HepG2 (cell line): Measurements from ENCODE around the gene NFE2L2. TPM values are rescaled to one million over a fixed set of nuclear protein-coding genes. Genes with fewer than 3 reads are reported as not detected.

Experiments used
- CENPT ChIP-seq: sonication (generic); formaldehyde crosslinking; IDR thresholded peaks from 2 replicates; pipeline ENCODE4 v1.8.0; 2022; ENCODE audit warnings: low read depth, mild to moderate bottlenecking, moderate library complexity, missing genetic modification reagents
- EEA1 ChIP-seq: sonication (generic); formaldehyde crosslinking; IDR thresholded peaks from 2 replicates; pipeline ENCODE4 v1.5.1; 2020; ENCODE audit warnings: mild to moderate bottlenecking, missing genetic modification reagents, borderline replicate concordance
- GABPA ChIP-seq, 2 experiments: IDR thresholded peaks; 2 replicates each; pipeline ENCODE4 v1.6.1; 2011 to 2016; ENCODE audit warnings: low read depth in 2 of 2, low read length in 1 of 2, missing biosample characterization in 1 of 2, missing genetic modification characterization in 1 of 2
- HES4 ChIP-seq: sonication (generic); formaldehyde crosslinking; IDR thresholded peaks from 2 replicates; pipeline ENCODE4 v1.9.0; 2021; ENCODE audit warnings: mild to moderate bottlenecking, missing genetic modification reagents, borderline replicate concordance
- HIVEP1 ChIP-seq: sonication (generic); formaldehyde crosslinking; IDR thresholded peaks from 2 replicates; pipeline ENCODE4 v1.4.0; 2020; ENCODE audit warnings: mild to moderate bottlenecking, missing genetic modification reagents
- JARID2 ChIP-seq: sonication (generic); formaldehyde crosslinking; IDR thresholded peaks from 2 replicates; pipeline ENCODE4 v1.8.1; 2023; ENCODE audit warnings: missing genetic modification reagents, inconsistent platforms; ENCODE audit not compliant: insufficient replicate concordance
- KAT8 ChIP-seq: IDR thresholded peaks from 2 replicates; pipeline ENCODE4 v1.6.1; 2016; ENCODE audit warnings: missing genetic modification reagents, missing compliant biosample characterization
- MLX ChIP-seq: IDR thresholded peaks from 2 replicates; pipeline ENCODE4 v1.6.1; 2016
- POLR2G ChIP-seq: fragments of 200-400 bp; formaldehyde crosslinking; IDR thresholded peaks from 2 replicates; pipeline ENCODE4 v1.6.1; 2018; ENCODE audit warnings: mild to moderate bottlenecking, low read depth, low read length, moderate library complexity
- RAD51 ChIP-seq: fragments of 450-650 bp; IDR thresholded peaks from 2 replicates; pipeline ENCODE4 v1.6.1; 2016; ENCODE audit warnings: borderline replicate concordance
- RXRA ChIP-seq: sonication (generic); formaldehyde crosslinking; IDR thresholded peaks from 2 replicates; pipeline ENCODE4 v1.5.1; 2020; ENCODE audit warnings: missing genetic modification reagents
- TOPORS ChIP-seq: sonication (generic); formaldehyde crosslinking; IDR thresholded peaks from 2 replicates; pipeline ENCODE4 v1.8.0; 2023; ENCODE audit warnings: mild to moderate bottlenecking, missing genetic modification reagents
- ZEB1 ChIP-seq: IDR thresholded peaks from 2 replicates; pipeline ENCODE4 v1.6.1; 2012; ENCODE audit warnings: mild to moderate bottlenecking, low read depth, inconsistent platforms; ENCODE audit not compliant: insufficient replicate concordance
- ZNF337 ChIP-seq: sonication (generic); formaldehyde crosslinking; IDR thresholded peaks from 2 replicates; pipeline ENCODE4 v1.5.1; 2020; ENCODE audit warnings: missing genetic modification reagents, low read depth, mild to moderate bottlenecking, borderline replicate concordance
- ZNF382 ChIP-seq: sonication (generic); formaldehyde crosslinking; IDR thresholded peaks from 2 replicates; pipeline ENCODE4 v1.5.0; 2020; ENCODE audit warnings: missing genetic modification reagents, mild to moderate bottlenecking, borderline replicate concordance
- ZNF446 ChIP-seq: sonication (generic); formaldehyde crosslinking; IDR thresholded peaks from 2 replicates; pipeline ENCODE4 v1.5.0; 2020; ENCODE audit warnings: mild to moderate bottlenecking, missing genetic modification reagents
- ZNF530 ChIP-seq: sonication (generic); formaldehyde crosslinking; IDR thresholded peaks from 2 replicates; pipeline ENCODE4 v1.5.0; 2020; ENCODE audit warnings: low read depth, mild to moderate bottlenecking, missing genetic modification reagents
- ZNF644 ChIP-seq: IDR thresholded peaks from 2 replicates; pipeline ENCODE4 v1.6.1; 2016; ENCODE audit warnings: low read depth
- ZNF672 ChIP-seq: sonication (generic); formaldehyde crosslinking; IDR thresholded peaks from 2 replicates; pipeline ENCODE4 v1.8.1; 2022; ENCODE audit warnings: missing genetic modification reagents
- ZNF724P ChIP-seq: sonication (generic); formaldehyde crosslinking; IDR thresholded peaks from 2 replicates; pipeline ENCODE4 v1.8.0; 2022; ENCODE audit warnings: missing genetic modification reagents, borderline replicate concordance
- polyA plus RNA-seq, 8 experiments: library from polyadenylated mRNA; depleted of rRNA in 3 of 8; stranded (reverse) in 7 of 8; unstranded in 1 of 8; fragments of >200 nt; fragmentation: Illumina TruSeq in 4 of 8; extraction: Trizol in 4 of 8; gene quantifications; 2 replicates each; pipeline versions ENCODE4 v1.2.1 to v1.2.3, GENCODE V29; 2011 to 2016; ENCODE audit warnings: low read depth in 4 of 8, missing spikeins in 1 of 8, mixed read lengths in 1 of 8; ENCODE audit not compliant: insufficient read depth in 1 of 8
- total RNA-seq, 5 experiments: library from RNA; depleted of rRNA; stranded (reverse); fragments of >200 nt; fragmentation: Illumina TruSeq; extraction: Trizol; gene quantifications; 2 replicates each; pipeline ENCODE4 v1.2.3, GENCODE V29; 2016; ENCODE audit warnings: low read depth in 1 of 5
- TF ChIP-seq, protein P1 (sequence below): sonication (generic); formaldehyde crosslinking; IDR thresholded peaks from 2 replicates; pipeline ENCODE4 v1.8.0; 2022; ENCODE audit warnings: missing genetic modification reagents, mild to moderate bottlenecking, inconsistent platforms, borderline replicate concordance
- TF ChIP-seq, protein P2 (sequence below): sonication (generic); formaldehyde crosslinking; IDR thresholded peaks from 2 replicates; pipeline ENCODE4 v1.4.0; 2020; ENCODE audit warnings: missing genetic modification reagents
- TF ChIP-seq, protein P3 (sequence below): sonication (generic); formaldehyde crosslinking; IDR thresholded peaks from 2 replicates; pipeline ENCODE4 v1.4.0; 2020; ENCODE audit warnings: mild to moderate bottlenecking, missing genetic modification reagents

Gene NFE2L2
- total and polyA plus RNA-seq, 2 of the 13 experiments (the other 11 are each of a cell fraction or from before 2014, with no cell fraction given), result 84.6 to 215 TPM

DNA sequence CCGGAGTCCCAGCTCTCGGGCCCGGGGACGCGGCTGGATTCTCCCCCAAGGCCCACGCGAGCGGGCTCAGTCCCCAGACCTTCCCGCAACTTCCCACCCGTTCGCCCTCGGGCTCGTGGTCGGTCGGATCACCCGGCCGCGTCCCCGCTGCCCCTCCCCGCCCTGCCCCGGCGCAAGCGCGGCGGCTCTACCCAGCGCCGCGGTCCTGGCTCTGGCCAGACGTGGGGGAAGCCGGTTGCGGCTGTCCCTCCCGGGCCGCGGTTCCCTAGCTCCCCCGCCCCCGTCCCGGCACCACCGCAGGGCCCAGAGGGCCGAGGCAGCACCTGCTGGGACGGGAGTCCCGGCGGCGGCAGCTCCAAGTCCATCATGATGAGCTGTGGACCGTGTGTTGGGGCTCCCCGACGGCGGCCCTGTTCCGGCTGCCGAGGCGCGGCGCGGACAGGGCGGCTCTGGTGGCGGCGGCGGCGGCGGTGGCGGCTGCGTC, 276 bp downstream of the NFE2L2 start (continued):
- no peak for TF ChIP-seq KAT8 (CRISPR knock-in tag)
- TF ChIP-seq, protein P1, sequence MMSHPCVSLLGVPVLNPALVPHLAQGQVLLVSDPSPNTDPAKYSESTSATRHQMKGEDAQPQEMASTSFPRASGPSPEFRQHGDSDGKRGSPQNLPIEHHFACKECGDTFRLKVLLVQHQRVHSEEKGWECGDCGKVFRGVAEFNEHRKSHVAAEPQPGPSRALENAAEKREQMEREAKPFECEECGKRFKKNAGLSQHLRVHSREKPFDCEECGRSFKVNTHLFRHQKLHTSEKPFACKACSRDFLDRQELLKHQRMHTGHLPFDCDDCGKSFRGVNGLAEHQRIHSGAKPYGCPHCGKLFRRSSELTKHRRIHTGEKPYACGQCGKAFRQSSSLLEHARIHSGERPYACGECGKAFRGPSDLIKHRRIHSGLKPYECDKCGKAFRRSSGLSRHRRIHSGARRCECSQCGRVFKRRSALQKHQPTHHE, result no peak
- TF ChIP-seq, protein P2, sequence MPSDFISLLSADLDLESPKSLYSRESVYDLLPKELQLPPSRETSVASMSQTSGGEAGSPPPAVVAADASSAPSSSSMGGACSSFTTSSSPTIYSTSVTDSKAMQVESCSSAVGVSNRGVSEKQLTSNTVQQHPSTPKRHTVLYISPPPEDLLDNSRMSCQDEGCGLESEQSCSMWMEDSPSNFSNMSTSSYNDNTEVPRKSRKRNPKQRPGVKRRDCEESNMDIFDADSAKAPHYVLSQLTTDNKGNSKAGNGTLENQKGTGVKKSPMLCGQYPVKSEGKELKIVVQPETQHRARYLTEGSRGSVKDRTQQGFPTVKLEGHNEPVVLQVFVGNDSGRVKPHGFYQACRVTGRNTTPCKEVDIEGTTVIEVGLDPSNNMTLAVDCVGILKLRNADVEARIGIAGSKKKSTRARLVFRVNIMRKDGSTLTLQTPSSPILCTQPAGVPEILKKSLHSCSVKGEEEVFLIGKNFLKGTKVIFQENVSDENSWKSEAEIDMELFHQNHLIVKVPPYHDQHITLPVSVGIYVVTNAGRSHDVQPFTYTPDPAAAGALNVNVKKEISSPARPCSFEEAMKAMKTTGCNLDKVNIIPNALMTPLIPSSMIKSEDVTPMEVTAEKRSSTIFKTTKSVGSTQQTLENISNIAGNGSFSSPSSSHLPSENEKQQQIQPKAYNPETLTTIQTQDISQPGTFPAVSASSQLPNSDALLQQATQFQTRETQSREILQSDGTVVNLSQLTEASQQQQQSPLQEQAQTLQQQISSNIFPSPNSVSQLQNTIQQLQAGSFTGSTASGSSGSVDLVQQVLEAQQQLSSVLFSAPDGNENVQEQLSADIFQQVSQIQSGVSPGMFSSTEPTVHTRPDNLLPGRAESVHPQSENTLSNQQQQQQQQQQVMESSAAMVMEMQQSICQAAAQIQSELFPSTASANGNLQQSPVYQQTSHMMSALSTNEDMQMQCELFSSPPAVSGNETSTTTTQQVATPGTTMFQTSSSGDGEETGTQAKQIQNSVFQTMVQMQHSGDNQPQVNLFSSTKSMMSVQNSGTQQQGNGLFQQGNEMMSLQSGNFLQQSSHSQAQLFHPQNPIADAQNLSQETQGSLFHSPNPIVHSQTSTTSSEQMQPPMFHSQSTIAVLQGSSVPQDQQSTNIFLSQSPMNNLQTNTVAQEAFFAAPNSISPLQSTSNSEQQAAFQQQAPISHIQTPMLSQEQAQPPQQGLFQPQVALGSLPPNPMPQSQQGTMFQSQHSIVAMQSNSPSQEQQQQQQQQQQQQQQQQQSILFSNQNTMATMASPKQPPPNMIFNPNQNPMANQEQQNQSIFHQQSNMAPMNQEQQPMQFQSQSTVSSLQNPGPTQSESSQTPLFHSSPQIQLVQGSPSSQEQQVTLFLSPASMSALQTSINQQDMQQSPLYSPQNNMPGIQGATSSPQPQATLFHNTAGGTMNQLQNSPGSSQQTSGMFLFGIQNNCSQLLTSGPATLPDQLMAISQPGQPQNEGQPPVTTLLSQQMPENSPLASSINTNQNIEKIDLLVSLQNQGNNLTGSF (CRISPR knock-in tag), result peak; percentile 9; the same call in 1 of the 2 replicates
- TF ChIP-seq HES4 (CRISPR knock-in tag), result peak; percentile 48; the same call in 1 of the 2 replicates
- TF ChIP-seq ZNF530 (CRISPR knock-in tag), result 0 out of 2 replicates have a peak, but pooled peaks have one; percentile 25
- no peak for TF ChIP-seq ZEB1
- TF ChIP-seq JARID2 (CRISPR knock-in tag), result no peak
- 0 out of 2 replicates have a peak, but pooled peaks have one; percentile 17 for TF ChIP-seq ZNF724P (CRISPR knock-in tag)
- TF ChIP-seq RXRA (CRISPR knock-in tag), result no peak
- TF ChIP-seq, protein P3, sequence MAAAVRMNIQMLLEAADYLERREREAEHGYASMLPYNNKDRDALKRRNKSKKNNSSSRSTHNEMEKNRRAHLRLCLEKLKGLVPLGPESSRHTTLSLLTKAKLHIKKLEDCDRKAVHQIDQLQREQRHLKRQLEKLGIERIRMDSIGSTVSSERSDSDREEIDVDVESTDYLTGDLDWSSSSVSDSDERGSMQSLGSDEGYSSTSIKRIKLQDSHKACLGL (CRISPR knock-in tag), result peak; percentile 38; the same call in 1 of the 2 replicates
- no peak for TF ChIP-seq POLR2G
- no peak for TF ChIP-seq GABPA (IDR thresholded peaks at IDR 0.05; ENCODE audit: low read depth, low read length)
- TF ChIP-seq GABPA (CRISPR knock-in tag; IDR thresholded peaks at IDR 0.05; ENCODE audit: low read depth), result no peak
- no peak for TF ChIP-seq RAD51
- no peak for TF ChIP-seq HIVEP1
- no peak for TF ChIP-seq ZNF644
- TF ChIP-seq EEA1 (CRISPR knock-in tag), result peak; percentile 95
- no peak for TF ChIP-seq TOPORS (CRISPR knock-in tag)
- TF ChIP-seq CENPT, result 0 out of 2 replicates have a peak, but pooled peaks have one; percentile 28
- peak; percentile 87 for TF ChIP-seq ZNF446 (CRISPR knock-in tag)
- no peak for TF ChIP-seq ZNF382 (CRISPR knock-in tag)
- peak; percentile 72 for TF ChIP-seq ZNF672 (CRISPR knock-in tag)
- TF ChIP-seq MLX (CRISPR knock-in tag), result peak; percentile 19; the same call in 1 of the 2 replicates
- TF ChIP-seq ZNF337 (CRISPR knock-in tag), result no peak
